Astrocyte (in vitro differentiated cells and primary cell): ENCODE measurements around the gene CAPS.

ENCODE experiments used
- CTCF ChIP-seq: IDR thresholded peaks from 2 replicates; pipeline ENCODE4 v1.5.1; 2011; ENCODE audit warnings: low read depth, mild to moderate bottlenecking, inconsistent platforms, low read length, moderate library complexity; ENCODE audit not compliant: insufficient read depth
- EZH2 ChIP-seq: IDR thresholded peaks from 2 replicates; pipeline ENCODE4 v1.6.1; 2012; ENCODE audit warnings: mild to moderate bottlenecking, low read length, inconsistent platforms; ENCODE audit not compliant: insufficient read depth

GRCh38 chr19:5932609-5933262 is 18.7 kb downstream of the CAPS start:
- TF ChIP-seq CTCF (no peak), EZH2 (no peak)
